ENCODE data around the gene ZC3H18.

- TF ChIP-seq CTCF (IDR thresholded peaks at IDR 0.05) (no peak), EP300 (IDR thresholded peaks at IDR 0.05) (no peak), POLR2AphosphoS5 (IDR thresholded peaks at IDR 0.05) (no peak)
Observed at GRCh38 chr16:88537859-88538258, 32.3 kb upstream of the ZC3H18 start.
